ENCODE measurements around the gene SORCS2. TPM values are rescaled to one million over a fixed set of nuclear protein-coding genes. Genes with fewer than 3 reads are reported as not detected.

SORCS2 gene
- total RNA-seq, 2 experiments from 2014 or later, result 0.03 TPM; not detected in 1

GRCh38 chr4:7505116-7505900, 313.0 kb downstream of the SORCS2 start:
- H3K9me3 ChIP-seq (ENCODE audit: low read length), result no peaks in the 10 kb centered on the region
- no peak overlapping the region for H3K27ac ChIP-seq (ENCODE audit: low read depth, low read length, poor library complexity, severe bottlenecking)
- peaks cover 6% of the 10 kb centered on the region for H3K4me1 ChIP-seq (ENCODE audit: insufficient read depth, low read length, poor library complexity, severe bottlenecking)
- CTCF ChIA-PET (ENCODE audit: unreplicated experiment), result interaction anchor here (0.5 kb wide), 1 partner anchor 161 kb away, joined by 3 read pairs; no protein-coding TSS in a partner anchor
- H3K4me2 ChIP-seq (ENCODE audit: low read length), result no peak overlapping the region
- H3K36me3 ChIP-seq (ENCODE audit: insufficient read depth, low read length), result no peaks in the 10 kb centered on the region
- BruUV-seq (replicated peaks), result no TSS peak
- TF ChIP-seq CTCF (conservative IDR thresholded peaks at IDR 0.05; ENCODE audit: low read length) (no peak), EZH2phosphoT487 (IDR thresholded peaks at IDR 0.05; ENCODE audit: borderline replicate concordance, low read depth, low read length) (no peak)
- POLR2A ChIA-PET, result no interaction called here
- no peak for DNase-seq (ENCODE audit: low spot score)
- intact Hi-C loops (cut with micrococcal nuclease; ENCODE audit: unreplicated experiment), result loop anchor here (5.0 kb wide), 1 partner anchor 147 kb away; no protein-coding TSS in a partner anchor
- no peaks in the 10 kb centered on the region for H4K20me1 ChIP-seq (ENCODE audit: insufficient read depth, low read length)
- H3K9me2 ChIP-seq (ENCODE audit: insufficient read depth, low read length), result no peaks in the 10 kb centered on the region
- no peak overlapping the region for H3K4me3 ChIP-seq (ENCODE audit: low read depth, low read length, poor library complexity, severe bottlenecking)
- H3K79me2 ChIP-seq (ENCODE audit: insufficient read depth, low read depth, low read length), result no peaks in the 10 kb centered on the region
- H2AFZ ChIP-seq (ENCODE audit: low read length), result no peak overlapping the region

- no peak for DNase-seq (ENCODE audit: low spot score)
- H3K9me2 ChIP-seq (ENCODE audit: insufficient read depth, low read length), result no peaks in the 10 kb centered on the region
- intact Hi-C loops (cut with micrococcal nuclease; ENCODE audit: unreplicated experiment), result loop anchor here (5.0 kb wide), 1 partner anchor 146 kb away; no protein-coding TSS in a partner anchor
- H3K27ac ChIP-seq (ENCODE audit: low read depth, low read length, poor library complexity, severe bottlenecking), result no peak overlapping the region
- no peaks in the 10 kb centered on the region for H3K79me2 ChIP-seq (ENCODE audit: insufficient read depth, low read depth, low read length)
- no peak overlapping the region for H3K4me3 ChIP-seq (ENCODE audit: low read depth, low read length, poor library complexity, severe bottlenecking)
- H2AFZ ChIP-seq (ENCODE audit: low read length), result no peak overlapping the region
- peaks cover 6% of the 10 kb centered on the region for H3K4me1 ChIP-seq (ENCODE audit: insufficient read depth, low read length, poor library complexity, severe bottlenecking)
- CTCF ChIA-PET (ENCODE audit: unreplicated experiment), result no interaction called here
- H3K4me2 ChIP-seq (ENCODE audit: low read length), result no peak overlapping the region
- no TSS peak for BruUV-seq (replicated peaks)
- POLR2A ChIA-PET, result interaction anchor here (0.6 to 0.7 kb wide), 2 partner anchors 12 to 223 kb away, joined by 3 to 6 read pairs; no protein-coding TSS in a partner anchor
- TF ChIP-seq EZH2phosphoT487 (IDR thresholded peaks at IDR 0.05; ENCODE audit: borderline replicate concordance, low read depth, low read length), result no peak
- TF ChIP-seq CTCF (conservative IDR thresholded peaks at IDR 0.05; ENCODE audit: low read length), result no peak
- no peaks in the 10 kb centered on the region for H4K20me1 ChIP-seq (ENCODE audit: insufficient read depth, low read length)
- H3K9me3 ChIP-seq (ENCODE audit: low read length), result no peaks in the 10 kb centered on the region
- no peaks in the 10 kb centered on the region for H3K36me3 ChIP-seq (ENCODE audit: insufficient read depth, low read length)
Measured at GRCh38 chr4:7506119-7506518, 313.8 kb downstream of the SORCS2 start.

DNA sequence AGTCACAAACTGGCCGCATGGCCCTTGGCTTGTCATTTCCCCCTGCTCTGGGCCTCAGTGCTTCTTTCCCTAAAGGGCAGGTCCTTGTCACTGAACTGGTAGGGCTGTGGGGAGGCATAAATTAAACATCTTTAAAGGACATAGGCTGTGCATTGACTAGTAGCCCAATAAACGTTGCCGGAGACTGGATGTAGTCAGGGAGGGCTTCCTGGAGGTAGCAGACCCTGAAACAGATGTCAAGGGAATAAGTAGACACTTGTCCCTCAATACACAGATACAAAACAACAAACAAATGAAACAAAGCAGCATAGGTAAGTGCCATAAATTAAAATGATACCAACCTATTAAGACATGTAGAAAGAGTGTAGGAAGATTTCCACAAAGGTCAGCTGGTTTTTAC, 314.2 kb downstream of the SORCS2 start:
- Histone ChIP-seq H3K4me1 (ENCODE audit: insufficient read depth, low read length, poor library complexity, severe bottlenecking) (peaks cover 6% of the 10 kb centered on the region), H3K9me2 (ENCODE audit: insufficient read depth, low read length) (no peaks in the 10 kb centered on the region), H3K79me2 (ENCODE audit: insufficient read depth, low read depth, low read length) (no peaks in the 10 kb centered on the region), H2AFZ (ENCODE audit: low read length) (no peak overlapping the region), H3K9me3 (ENCODE audit: low read length) (no peaks in the 10 kb centered on the region), H3K4me3 (ENCODE audit: low read depth, low read length, poor library complexity, severe bottlenecking) (no peak overlapping the region), H3K36me3 (ENCODE audit: insufficient read depth, low read length) (no peaks in the 10 kb centered on the region), H3K27ac (ENCODE audit: low read depth, low read length, poor library complexity, severe bottlenecking) (no peak overlapping the region), H4K20me1 (ENCODE audit: insufficient read depth, low read length) (no peaks in the 10 kb centered on the region), H3K4me2 (ENCODE audit: low read length) (no peak overlapping the region)
- ChIA-PET CTCF (ENCODE audit: unreplicated experiment) (no interaction called here), POLR2A (interaction anchor here (0.6 to 0.7 kb wide), 3 partner anchors 13 to 782 kb away, joined by 3 to 6 read pairs (median 3); no protein-coding TSS in a partner anchor)
- DNase-seq (ENCODE audit: low spot score), result no peak
- BruUV-seq (replicated peaks), result no TSS peak
- no peak for TF ChIP-seq CTCF (conservative IDR thresholded peaks at IDR 0.05; ENCODE audit: low read length)
- TF ChIP-seq EZH2phosphoT487 (IDR thresholded peaks at IDR 0.05; ENCODE audit: borderline replicate concordance, low read depth, low read length), result no peak
- intact Hi-C loops (cut with micrococcal nuclease; ENCODE audit: unreplicated experiment), result loop anchor here (5.0 kb wide), 1 partner anchor 146 kb away; no protein-coding TSS in a partner anchor

All from OCI-LY7 (cell line).